22Rv1 (cell line): ENCODE measurements around the gene NSD1.

Experiments
- CTCF ChIP-seq: fragments of 450-650 bp; IDR thresholded peaks from 2 replicates; pipeline ENCODE4 v1.5.1; 2017; ENCODE audit warnings: mild to moderate bottlenecking
- ZFX ChIP-seq: fragments of 450-650 bp; IDR thresholded peaks from 2 replicates; pipeline ENCODE4 v1.6.1; 2017; ENCODE audit warnings: antibody characterized with exemption, borderline replicate concordance

GRCh38 chr5:177093082-177093712 is 40.4 kb upstream of the NSD1 start:
- no peak for TF ChIP-seq CTCF
- no peak for TF ChIP-seq ZFX
